HG03571 (cell line): ENCODE results near the gene NACC1.

ENCODE experiments used
- ATAC-seq: cut with Tn5 transposase; IDR thresholded peaks from one replicate; pipeline ENCODE4 v1.9.1; 2021; ENCODE audit not compliant: unreplicated experiment

The NACC1 gene

DNA sequence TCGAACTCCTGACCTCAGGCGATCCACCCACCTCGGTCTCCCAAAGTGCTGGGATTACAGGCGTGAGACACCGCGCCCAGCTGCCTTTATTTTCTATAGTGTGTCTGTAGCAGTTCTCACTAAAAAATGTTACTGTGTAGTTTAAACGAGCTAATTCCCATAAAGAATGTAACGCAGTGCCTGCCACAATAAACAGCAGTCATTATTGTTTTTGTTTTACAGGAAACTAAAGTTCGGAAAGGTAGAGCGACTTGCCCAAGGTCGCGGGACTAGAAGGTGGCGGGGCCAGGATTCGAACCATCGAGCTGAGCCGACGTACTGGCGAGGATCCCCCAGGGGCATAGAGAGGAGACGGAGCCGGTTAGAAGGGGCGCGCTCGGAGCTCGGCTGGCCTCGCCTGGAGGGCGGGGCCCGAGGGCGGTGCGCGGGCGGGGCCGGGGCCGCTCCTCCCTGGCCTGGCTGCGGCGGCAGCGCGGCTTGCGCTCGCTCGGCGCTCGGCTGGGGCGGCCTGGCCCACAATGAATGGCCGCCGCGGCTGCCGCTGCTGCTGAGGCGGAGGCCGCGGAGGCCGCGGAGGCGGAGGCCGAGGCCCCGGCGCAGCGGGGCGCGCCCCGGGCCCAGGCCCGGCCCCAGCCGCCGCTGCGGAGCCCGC is at the start of gene NACC1:
Gene NACC1 (plus strand): TSS at position 493 of the 652 bp plus-strand sequence. CDS start 16,944 bp downstream, outside the sequence.
- ATAC-seq = no peak

- no peak for ATAC-seq
These were observed 48.4 kb upstream of the NACC1 start for GRCh38 chr19:13069415-13070359.

GRCh38 chr19:13070425-13071140 is 47.5 kb upstream of the NACC1 start:
- ATAC-seq = no peak

DNA sequence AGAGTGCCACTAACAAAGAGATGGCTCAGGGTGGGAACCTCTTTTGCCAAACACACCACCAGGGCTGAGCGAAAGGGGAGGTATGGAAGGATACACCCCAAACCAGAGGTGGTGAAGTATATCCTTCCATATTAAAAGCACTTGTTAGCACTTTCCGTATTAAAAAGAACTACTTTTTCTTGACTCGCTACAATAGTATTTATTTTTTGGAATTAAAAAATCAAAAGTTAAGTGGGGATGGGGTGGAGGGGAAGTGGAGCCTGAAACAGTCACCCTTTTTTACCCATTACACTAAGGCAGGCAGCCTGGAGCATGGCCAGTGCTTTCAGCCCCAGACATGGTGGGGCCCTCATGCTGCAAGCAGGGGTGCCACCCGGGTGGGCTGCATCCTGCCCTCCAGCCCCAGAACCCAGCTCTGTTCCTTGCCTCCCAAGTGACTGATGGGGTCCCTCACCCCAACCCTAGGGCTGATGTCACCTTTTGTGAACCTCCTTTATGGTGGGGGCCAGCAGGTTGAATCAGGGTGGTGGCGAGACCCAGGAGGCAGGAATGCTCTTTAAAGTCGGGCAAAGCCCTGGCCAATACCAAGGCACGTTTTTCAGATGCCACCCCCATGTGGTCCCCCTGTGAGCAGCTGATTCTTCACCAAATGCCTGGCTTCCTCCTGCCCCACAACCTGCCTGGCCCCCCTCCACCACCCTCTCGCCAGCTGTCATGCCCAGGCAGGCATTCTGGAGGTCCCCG is 46.4 kb upstream of the NACC1 start:
- no peak for ATAC-seq

- ATAC-seq = no peak
These were observed 45.7 kb upstream of the NACC1 start for GRCh38 chr19:13072188-13072908.

GRCh38 chr19:13073263-13073662 is 44.8 kb upstream of the NACC1 start:
- ATAC-seq = no peak

- no peak for ATAC-seq
These were observed 43.7 kb upstream of the NACC1 start for GRCh38 chr19:13074378-13074777.

DNA sequence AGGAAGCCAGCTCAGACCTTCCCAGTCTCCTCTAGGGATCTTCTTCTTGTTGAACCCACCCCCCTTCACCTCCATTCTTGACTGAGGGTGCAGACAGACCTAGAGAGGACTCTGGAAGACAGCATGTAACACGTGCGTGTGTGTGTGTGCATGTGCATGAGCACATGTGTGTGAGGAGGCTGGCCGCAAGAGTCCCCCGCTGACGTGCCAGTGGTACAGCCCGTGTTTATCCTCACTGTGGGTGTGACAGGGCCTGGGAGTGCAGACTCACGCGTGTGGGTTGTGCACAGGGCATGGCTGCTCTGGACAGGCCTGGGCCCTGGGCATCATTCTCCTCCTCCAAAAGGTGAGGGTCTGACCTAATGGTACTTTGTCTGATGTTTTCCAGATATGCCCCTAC is 41.7 kb upstream of the NACC1 start:
- no peak for ATAC-seq

GRCh38 chr19:13076787-13077186 is 41.3 kb upstream of the NACC1 start:
- no peak for ATAC-seq

DNA sequence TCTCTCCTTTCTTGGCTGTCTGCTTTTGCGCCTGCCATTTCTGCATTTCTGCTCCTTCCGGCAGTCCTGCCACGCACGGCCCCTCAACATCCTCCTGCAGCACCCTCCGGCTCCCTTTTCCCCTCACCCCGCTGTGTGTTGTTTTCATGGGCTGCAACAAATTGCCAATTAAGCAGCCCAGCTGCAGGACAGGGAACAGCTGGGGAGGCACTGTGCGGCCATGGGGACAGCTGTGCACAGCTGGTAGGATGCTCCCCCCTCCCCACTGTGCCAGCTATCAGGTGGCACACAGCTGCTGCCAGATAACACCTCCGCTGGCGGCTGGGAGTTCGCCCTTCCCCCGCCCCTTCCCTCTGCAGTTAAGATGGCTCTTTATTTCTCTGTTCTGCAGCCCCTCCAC is 40.8 kb upstream of the NACC1 start:
- no peak for ATAC-seq

GRCh38 chr19:13078381-13078780 is 39.7 kb upstream of the NACC1 start:
- ATAC-seq = no peak

DNA sequence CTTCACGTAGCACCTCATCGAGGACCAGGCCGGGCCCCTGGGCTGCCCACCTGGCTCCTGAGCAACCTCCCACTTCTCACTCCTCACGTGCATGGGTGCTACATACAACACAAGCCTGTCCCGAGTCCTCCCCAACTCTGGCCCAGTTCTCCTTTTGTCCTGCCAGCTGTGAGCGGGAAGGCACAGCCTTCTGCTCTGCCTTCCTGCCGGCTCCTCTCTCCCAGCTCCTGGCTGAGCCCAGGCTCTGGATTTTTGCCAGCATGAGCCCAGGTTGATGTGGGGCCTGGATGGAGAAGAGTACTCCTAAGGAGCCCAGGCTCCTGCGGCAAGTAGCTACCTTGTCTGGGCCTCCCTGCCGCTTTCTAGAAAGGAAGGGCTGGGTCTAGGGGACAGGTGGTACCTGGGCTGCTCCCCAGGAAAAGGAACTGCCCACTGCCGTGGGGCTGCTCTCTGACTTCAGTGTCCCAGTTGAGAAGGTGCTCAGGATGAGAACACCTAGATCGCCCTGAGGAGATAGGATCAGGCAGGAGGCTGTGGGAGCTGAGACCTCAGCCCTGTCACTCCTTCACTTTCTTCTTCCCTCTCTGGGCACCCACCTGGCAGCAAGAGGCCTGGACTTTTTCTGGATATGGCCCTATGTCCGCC is 39.0 kb upstream of the NACC1 start:
- ATAC-seq = no peak

DNA sequence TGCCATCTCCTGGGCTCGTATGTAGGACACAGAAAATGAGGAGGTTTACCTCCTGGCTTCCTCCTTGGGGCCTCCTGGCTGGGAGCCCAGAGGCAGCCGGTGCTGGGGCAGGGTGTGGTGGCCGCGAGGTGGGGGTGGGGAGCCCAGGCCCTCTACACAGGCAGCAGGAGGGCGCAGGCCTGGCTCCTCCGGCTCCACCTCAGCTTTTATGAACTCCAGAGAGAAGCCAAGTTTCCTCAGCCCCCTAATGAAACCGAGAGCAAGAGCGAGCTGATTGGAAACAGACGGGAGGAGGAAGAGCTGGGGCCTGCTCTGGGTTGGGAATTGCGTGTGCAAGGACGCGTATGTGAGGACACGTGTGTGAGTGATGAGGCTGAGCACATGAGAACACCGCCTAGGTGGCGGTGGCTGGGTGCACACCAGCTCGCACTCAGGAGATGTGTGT is 38.5 kb upstream of the NACC1 start:
- no peak for ATAC-seq

- no peak for ATAC-seq
These were observed 35.7 kb upstream of the NACC1 start for GRCh38 chr19:13082192-13083007.

DNA sequence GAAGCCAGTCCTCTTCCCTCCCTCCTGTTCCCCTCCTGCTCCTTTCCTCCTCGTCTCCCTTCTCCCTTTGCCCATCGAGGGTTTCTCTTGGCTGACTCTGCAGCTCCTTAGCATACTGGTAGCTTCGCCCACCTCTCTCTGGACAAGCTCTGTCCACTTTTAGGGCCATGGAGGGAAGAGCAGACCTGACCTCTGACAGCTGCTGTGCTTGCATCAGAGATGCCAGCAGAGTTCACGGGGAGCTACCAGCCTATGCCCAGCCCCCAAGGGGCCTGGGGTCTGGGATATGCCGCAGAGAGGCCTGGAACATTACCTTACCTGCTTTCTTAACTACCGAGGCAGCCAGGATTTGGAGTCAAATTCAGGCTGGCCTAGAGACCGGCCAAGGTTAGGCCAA is 35.1 kb upstream of the NACC1 start:
- ATAC-seq = no peak

DNA sequence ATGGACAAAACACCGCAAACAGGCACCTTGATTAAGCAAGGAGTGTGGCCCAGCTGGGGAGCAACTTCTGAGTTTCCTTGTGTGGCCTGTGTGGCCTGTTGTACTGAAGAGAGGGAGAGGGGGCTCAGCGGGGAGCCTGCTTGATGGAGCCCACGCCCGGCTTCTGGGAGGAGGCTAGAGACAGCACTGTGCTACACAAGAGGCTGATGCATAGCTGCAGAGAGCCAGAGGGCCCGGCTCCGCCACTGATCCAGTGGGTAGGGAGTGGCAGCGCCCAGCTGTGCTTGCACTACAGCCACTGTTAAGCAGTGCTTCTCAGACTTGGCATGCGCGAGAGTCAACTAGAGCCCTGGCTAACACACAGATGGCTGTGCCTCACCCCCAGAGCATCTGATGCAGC is 34.4 kb upstream of the NACC1 start:
- ATAC-seq = no peak

GRCh38 chr19:13085666-13086065 is 32.4 kb upstream of the NACC1 start:
- no peak for ATAC-seq

DNA sequence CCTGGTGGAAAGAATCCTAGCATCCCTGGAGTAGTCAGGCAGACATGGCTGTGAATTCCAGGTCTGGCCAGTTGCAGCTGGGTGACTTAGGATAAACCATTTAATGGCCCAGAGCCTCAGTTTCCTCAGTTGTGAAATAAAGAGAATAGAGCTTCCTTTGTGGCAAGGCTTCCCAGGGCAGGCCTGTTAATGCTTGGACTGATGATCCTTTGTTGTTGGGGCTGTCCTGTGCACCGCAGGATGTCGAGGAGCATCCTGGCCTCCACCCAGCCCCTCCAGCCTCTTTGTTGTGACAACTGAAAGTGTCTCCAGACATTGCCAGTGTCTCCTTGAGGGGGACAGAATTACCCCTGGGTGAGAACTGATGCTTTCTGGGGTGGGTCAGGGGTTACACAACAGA is 31.7 kb upstream of the NACC1 start:
- no peak for ATAC-seq

- ATAC-seq = no peak
These were observed 30.8 kb upstream of the NACC1 start for GRCh38 chr19:13087295-13087694.
